Mesothelial cell of epicardium (in vitro differentiated cells): ENCODE data around the gene MED13L. TPM values are rescaled to one million over a fixed set of nuclear protein-coding genes. Genes with fewer than 3 reads are reported as not detected.

Experiments
- DNase-seq, 2 experiments: peaks; one replicate each; pipeline ENCODE4 v3.0.0; 2021; ENCODE audit warnings: low spot score in 2 of 2; ENCODE audit not compliant: unreplicated experiment in 2 of 2
- H3K27ac Mint-ChIP-seq: 2 replicates; pipeline ENCODE4 v1.8.0; 2021; ENCODE audit warnings: mixed read lengths
- H3K27me3 Mint-ChIP-seq: 2 replicates; pipeline ENCODE4 v1.8.0; 2021; ENCODE audit warnings: low read depth, mixed read lengths
- H3K36me3 Mint-ChIP-seq: 2 replicates; pipeline ENCODE4 v1.8.0; 2021; ENCODE audit warnings: mixed read lengths
- H3K4me1 Mint-ChIP-seq: 2 replicates; pipeline ENCODE4 v1.8.0; 2021; ENCODE audit warnings: mixed read lengths
- H3K4me3 Mint-ChIP-seq: 2 replicates; pipeline ENCODE4 v1.8.0; 2021; ENCODE audit warnings: mild to moderate bottlenecking, moderate library complexity, mixed read lengths
- H3K9me3 Mint-ChIP-seq: 2 replicates; pipeline ENCODE4 v1.8.0; 2021; ENCODE audit warnings: mixed read lengths
- total RNA-seq: library from RNA; stranded (reverse); gene quantifications from 3 replicates; pipeline ENCODE4 v1.2.1, GENCODE V29; 2021
- TF ChIP-seq, protein P1 (sequence below): fragments of 200-600 bp; sonication (generic); IDR thresholded peaks from one replicate; pipeline ENCODE4 v1.5.0; 2021; ENCODE audit warnings: antibody characterized with exemption; ENCODE audit not compliant: unreplicated experiment

The MED13L gene
- total RNA-seq, 1 donor from 2014 or later: 179 TPM

GRCh38 chr12:116153983-116154382 is 123.5 kb downstream of the MED13L start:
- H3K27ac Mint-ChIP-seq: peak overlapping the region; percentile 56
- H3K36me3 Mint-ChIP-seq: no peaks in the 10 kb centered on the region
- no peaks in the 10 kb centered on the region for H3K27me3 Mint-ChIP-seq
- H3K9me3 Mint-ChIP-seq: no peaks in the 10 kb centered on the region
- TF ChIP-seq, protein P1, sequence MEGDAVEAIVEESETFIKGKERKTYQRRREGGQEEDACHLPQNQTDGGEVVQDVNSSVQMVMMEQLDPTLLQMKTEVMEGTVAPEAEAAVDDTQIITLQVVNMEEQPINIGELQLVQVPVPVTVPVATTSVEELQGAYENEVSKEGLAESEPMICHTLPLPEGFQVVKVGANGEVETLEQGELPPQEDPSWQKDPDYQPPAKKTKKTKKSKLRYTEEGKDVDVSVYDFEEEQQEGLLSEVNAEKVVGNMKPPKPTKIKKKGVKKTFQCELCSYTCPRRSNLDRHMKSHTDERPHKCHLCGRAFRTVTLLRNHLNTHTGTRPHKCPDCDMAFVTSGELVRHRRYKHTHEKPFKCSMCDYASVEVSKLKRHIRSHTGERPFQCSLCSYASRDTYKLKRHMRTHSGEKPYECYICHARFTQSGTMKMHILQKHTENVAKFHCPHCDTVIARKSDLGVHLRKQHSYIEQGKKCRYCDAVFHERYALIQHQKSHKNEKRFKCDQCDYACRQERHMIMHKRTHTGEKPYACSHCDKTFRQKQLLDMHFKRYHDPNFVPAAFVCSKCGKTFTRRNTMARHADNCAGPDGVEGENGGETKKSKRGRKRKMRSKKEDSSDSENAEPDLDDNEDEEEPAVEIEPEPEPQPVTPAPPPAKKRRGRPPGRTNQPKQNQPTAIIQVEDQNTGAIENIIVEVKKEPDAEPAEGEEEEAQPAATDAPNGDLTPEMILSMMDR: no peak
- peaks cover 64% of the 10 kb centered on the region for H3K4me1 Mint-ChIP-seq
- DNase-seq: no peak
- H3K4me3 Mint-ChIP-seq: no peak overlapping the region

GRCh38 chr12:116153113-116153512 is 124.4 kb downstream of the MED13L start:
- no peaks in the 10 kb centered on the region for H3K9me3 Mint-ChIP-seq
- no peak overlapping the region for H3K4me3 Mint-ChIP-seq
- TF ChIP-seq, protein P1: no peak
- H3K27me3 Mint-ChIP-seq: no peaks in the 10 kb centered on the region
- DNase-seq: no peak
- H3K4me1 Mint-ChIP-seq: peaks cover 62% of the 10 kb centered on the region
- no peaks in the 10 kb centered on the region for H3K36me3 Mint-ChIP-seq
- H3K27ac Mint-ChIP-seq: peak overlapping the region; percentile 77

DNA sequence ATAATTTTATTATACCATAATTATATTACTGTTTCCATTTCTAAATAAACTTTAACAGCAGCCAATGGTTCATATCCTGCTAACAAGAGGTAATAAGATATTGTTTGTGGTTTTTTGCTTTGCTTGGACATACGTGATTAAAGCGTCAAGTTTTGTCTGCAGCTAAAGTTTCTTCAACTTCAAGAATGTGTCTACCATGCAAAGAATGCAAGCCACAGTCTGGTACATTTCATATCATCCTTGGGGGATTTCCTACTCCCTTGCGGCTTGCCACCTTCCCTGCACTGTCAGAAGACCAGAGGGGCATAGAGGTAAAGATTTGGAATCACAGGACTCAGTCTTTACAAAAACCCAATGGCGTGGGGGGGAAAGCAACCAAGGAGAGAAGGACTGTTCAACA is 125.2 kb downstream of the MED13L start:
- Mint-ChIP-seq H3K27ac (peak overlapping the region; percentile 88), H3K4me3 (no peak overlapping the region), H3K4me1 (peaks cover 53% of the 10 kb centered on the region), H3K27me3 (no peaks in the 10 kb centered on the region), H3K36me3 (no peaks in the 10 kb centered on the region), H3K9me3 (no peaks in the 10 kb centered on the region)
- TF ChIP-seq, protein P1: no peak
- no peak for DNase-seq

- TF ChIP-seq, protein P1: no peak
- no peak for DNase-seq
- H3K27me3 Mint-ChIP-seq: no peaks in the 10 kb centered on the region
- H3K27ac Mint-ChIP-seq: no peak overlapping the region
- H3K4me1 Mint-ChIP-seq: peaks cover 49% of the 10 kb centered on the region
- no peak overlapping the region for H3K4me3 Mint-ChIP-seq
- H3K36me3 Mint-ChIP-seq: no peaks in the 10 kb centered on the region
- no peaks in the 10 kb centered on the region for H3K9me3 Mint-ChIP-seq
Measured at GRCh38 chr12:116150452-116150851, 127.0 kb downstream of the MED13L start.

GRCh38 chr12:116150001-116150400 is 127.5 kb downstream of the MED13L start:
- peaks cover 50% of the 10 kb centered on the region for H3K4me1 Mint-ChIP-seq
- peak overlapping the region; percentile 0 for H3K27ac Mint-ChIP-seq

More at GRCh38 chr12:116150001-116150400, 127.5 kb downstream of the MED13L start:
- DNase-seq: no peak
- no peak overlapping the region for H3K4me3 Mint-ChIP-seq
- TF ChIP-seq, protein P1: no peak
- no peaks in the 10 kb centered on the region for H3K9me3 Mint-ChIP-seq
- H3K36me3 Mint-ChIP-seq: no peaks in the 10 kb centered on the region
- no peaks in the 10 kb centered on the region for H3K27me3 Mint-ChIP-seq
